Endothelial cell of umbilical vein (primary cell): ENCODE measurements around the gene ATRNL1. TPM values are rescaled to one million over a fixed set of nuclear protein-coding genes. Genes with fewer than 3 reads are reported as not detected.

Source experiments
- BruUV-seq: library from RNA; stranded (reverse); fragments of 400-500 nt; replicated peaks from 2 replicates; lab custom pipeline; 2021; lab: Mats Ljungman, UMichigan
- CTCF ChIA-PET: fragments of 300-600, 350-600 bp; sonication (Branson Sonifier 250); formaldehyde crosslinking; loops from one replicate; lab custom pipeline; 2021; ENCODE audit warnings: antibody characterized with exemption, inconsistent platforms; lab: Charles Lee
- POLR2A ChIA-PET: fragments of 300-600, 350-600 bp; sonication (Branson Sonifier 250); formaldehyde crosslinking; loops from one replicate; lab custom pipeline; 2021; ENCODE audit warnings: antibody characterized with exemption, inconsistent platforms; lab: Charles Lee
- DNase-seq: peaks from one replicate; pipeline ENCODE4 v3.0.0-alpha.2; 2011; ENCODE audit warnings: low read depth, low spot score
- FAIRE-seq: peaks from 2 replicates; lab custom pipeline; 2011; peaks lifted over from hg19 to GRCh38; lab: Jason Lieb, UNC
- H2AFZ ChIP-seq: 2 replicates; pipeline ENCODE4 v1.6.0; 2012; ENCODE audit warnings: low read depth, low read length, control low read depth, inconsistent platforms
- H3K27ac ChIP-seq: 2 replicates; pipeline ENCODE4 v1.5.1; 2011; ENCODE audit warnings: low read depth, mild to moderate bottlenecking, control low read depth, low read length, moderate library complexity; ENCODE audit not compliant: insufficient read depth
- H3K27me3 ChIP-seq, 2 experiments: 2 replicates each; pipeline versions ENCODE4 v1.6.0 to v1.6.1; 2011; ENCODE audit warnings: low read length in 2 of 2, mixed read lengths in 1 of 2; ENCODE audit not compliant: control insufficient read depth in 2 of 2, insufficient read depth in 2 of 2
- H3K36me3 ChIP-seq, 2 experiments: 2 replicates in 1 of 2; 3 replicates in 1 of 2; pipeline ENCODE4 v1.5.1; 2011; ENCODE audit warnings: low read length in 2 of 2, mild to moderate bottlenecking in 1 of 2, moderate library complexity in 1 of 2; ENCODE audit not compliant: control insufficient read depth in 2 of 2, insufficient read depth in 2 of 2; ENCODE audit errors: extremely low read depth in 1 of 2
- H3K4me1 ChIP-seq: 3 replicates; pipeline ENCODE4 v1.5.1; 2011; ENCODE audit warnings: mild to moderate bottlenecking, low read length; ENCODE audit not compliant: control insufficient read depth, insufficient read depth; ENCODE audit errors: extremely low read depth
- H3K4me2 ChIP-seq: 2 replicates; pipeline ENCODE4 v1.6.1; 2011; ENCODE audit warnings: low read length, control low read depth, mixed read lengths; ENCODE audit not compliant: insufficient read depth
- H3K4me3 ChIP-seq, 3 experiments: fragments of 200-600 bp in 1 of 3; sonication (generic), shearing (Covaris generic) in 1 of 3; replicated peaks in 1 of 3; 2 replicates each; pipeline ENCODE4 v1.5.1; 2011 to 2016; ENCODE audit warnings: control low read depth in 3 of 3, low read length in 3 of 3, mild to moderate bottlenecking in 2 of 3, inconsistent platforms in 1 of 3, low read depth in 1 of 3, moderate library complexity in 1 of 3; ENCODE audit not compliant: insufficient read depth in 1 of 3
- H3K79me2 ChIP-seq: 2 replicates; pipeline ENCODE4 v1.6.0; 2012; ENCODE audit warnings: low read length, inconsistent platforms; ENCODE audit not compliant: control insufficient read depth, insufficient read depth
- H3K9ac ChIP-seq: replicated peaks from 2 replicates; pipeline ENCODE3; 2011; ENCODE audit warnings: low read length, control low read depth; ENCODE audit not compliant: insufficient read depth; ENCODE audit errors: extremely low read depth
- H3K9me1 ChIP-seq: replicated peaks from 3 replicates; pipeline ENCODE4 v1.6.0; 2011; ENCODE audit warnings: mild to moderate bottlenecking, low read length; ENCODE audit not compliant: control insufficient read depth, insufficient read depth; ENCODE audit errors: extremely low read depth
- H3K9me3 ChIP-seq: replicated peaks from 2 replicates; pipeline ENCODE4 v1.5.1; 2012; ENCODE audit warnings: low read length, inconsistent platforms; ENCODE audit not compliant: control insufficient read depth, insufficient read depth
- H4K20me1 ChIP-seq: replicated peaks from 2 replicates; pipeline ENCODE3; 2011; ENCODE audit warnings: mild to moderate bottlenecking, low read length; ENCODE audit not compliant: control insufficient read depth, insufficient read depth; ENCODE audit errors: extremely low read depth
- EZH2 ChIP-seq: IDR thresholded peaks from 2 replicates; pipeline ENCODE4 v1.6.1; 2012; ENCODE audit warnings: borderline replicate concordance, low read depth, mild to moderate bottlenecking, moderate library complexity, low read length, inconsistent platforms; ENCODE audit not compliant: severe bottlenecking
- FOS ChIP-seq: IDR thresholded peaks from 2 replicates; pipeline ENCODE4 v1.6.1; 2011; ENCODE audit warnings: mild to moderate bottlenecking, low read length, moderate library complexity, borderline replicate concordance; ENCODE audit not compliant: insufficient read depth
- GATA2 ChIP-seq: IDR thresholded peaks from 2 replicates; pipeline ENCODE4 v1.7.0; 2011; ENCODE audit warnings: low read depth, mild to moderate bottlenecking, moderate library complexity, mixed read lengths, low read length; ENCODE audit not compliant: insufficient read length, insufficient read depth
- JUN ChIP-seq: IDR thresholded peaks from 2 replicates; pipeline ENCODE4 v1.6.1; 2011; ENCODE audit warnings: borderline replicate concordance, low read depth; ENCODE audit not compliant: insufficient read length, insufficient read depth
- MYC ChIP-seq: IDR thresholded peaks from one replicate; pipeline ENCODE4 v1.6.1; 2011; ENCODE audit warnings: mild to moderate bottlenecking, low read depth, low read length
- POLR2A ChIP-seq: IDR thresholded peaks from 2 replicates; pipeline ENCODE4 v1.6.1; 2012; ENCODE audit warnings: low read depth, mild to moderate bottlenecking, control low read depth, low read length
- POLR2AphosphoS5 ChIP-seq: IDR thresholded peaks from 2 replicates; pipeline ENCODE4 v1.6.1; 2012; ENCODE audit warnings: low read depth, mild to moderate bottlenecking, control low read depth, low read length, moderate library complexity; ENCODE audit not compliant: insufficient read depth
- dilution Hi-C: fragments of 300-500 bp; cut with MboI; formaldehyde crosslinking; loops from one replicate; pipeline ENCODE4 v1.15.0; 2019; ENCODE audit warnings: low sequenced_read_pairs; ENCODE audit not compliant: extremely low pct_ligation_motif_present
- intact Hi-C: fragments of 100-400 bp; cut with micrococcal nuclease; formaldehyde crosslinking; loops from one replicate; pipeline ENCODE4 v1.10.0; 2022
- polyA plus RNA-seq, 4 experiments: library from polyadenylated mRNA; depleted of rRNA in 3 of 4; stranded (reverse) in 3 of 4; unstranded in 1 of 4; fragments of >200 nt; gene quantifications; 2 replicates each; pipeline versions ENCODE4 v1.2.1 to v1.2.3, GENCODE V29; 2011 to 2012; ENCODE audit warnings: missing spikeins in 1 of 4
- total RNA-seq: library from RNA; stranded (reverse); gene quantifications from 2 replicates; pipeline ENCODE4 v1.2.3, GENCODE V29; 2021
- TF ChIP-seq, protein P1 (sequence below): IDR thresholded peaks from 2 replicates; pipeline ENCODE4 v1.6.1; 2011; ENCODE audit not compliant: insufficient read depth, insufficient read length
- TF ChIP-seq, protein P2 (sequence below), 2 donors: IDR thresholded peaks; 1 replicate in 1 of 2; 2 replicates in 1 of 2; pipeline ENCODE4 v1.5.1; 2011; ENCODE audit warnings: low read length in 2 of 2, mild to moderate bottlenecking in 2 of 2, moderate library complexity in 2 of 2, control low read depth in 1 of 2, inconsistent platforms in 1 of 2, low read depth in 1 of 2; ENCODE audit not compliant: insufficient read depth in 1 of 2; ENCODE audit errors: extremely low read depth in 1 of 2

Gene ATRNL1
- total and polyA plus RNA-seq, 2 donors (not counting 3 experiments of a cell fraction or from before 2014, with no cell fraction given), result not detected

DNA sequence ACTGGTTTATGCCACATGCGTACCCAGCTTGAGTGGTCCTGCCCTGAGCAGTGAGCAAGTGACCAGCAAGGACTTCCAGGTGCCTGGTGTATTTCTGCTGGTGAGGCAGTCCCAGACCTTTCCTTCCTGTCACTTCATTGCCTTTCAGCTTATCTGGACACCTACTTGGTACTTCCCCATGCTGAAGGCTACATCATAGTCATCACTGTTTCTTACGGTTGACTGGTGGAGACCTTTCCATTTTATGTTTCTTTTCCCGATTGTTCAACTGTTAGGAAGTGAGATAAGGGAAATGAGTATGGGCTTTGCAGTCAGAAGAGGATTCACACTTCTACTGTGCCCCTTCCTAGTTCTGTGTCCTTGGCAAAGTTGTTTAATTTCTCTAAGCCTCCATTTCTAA is 821.3 kb downstream of the ATRNL1 start:
- no TSS peak for BruUV-seq
- DNase-seq, result no peak

More for the DNA sequence above, 821.3 kb downstream of the ATRNL1 start:
- no peaks in the 10 kb centered on the region for H3K9me3 ChIP-seq
- H4K20me1 ChIP-seq, result no peaks in the 10 kb centered on the region
- no peak overlapping the region for H2AFZ ChIP-seq
- no peaks in the 10 kb centered on the region for H3K36me3 ChIP-seq
- H3K4me3 ChIP-seq, result no peak overlapping the region
- no peak for TF ChIP-seq MYC
- TF ChIP-seq, protein P1, sequence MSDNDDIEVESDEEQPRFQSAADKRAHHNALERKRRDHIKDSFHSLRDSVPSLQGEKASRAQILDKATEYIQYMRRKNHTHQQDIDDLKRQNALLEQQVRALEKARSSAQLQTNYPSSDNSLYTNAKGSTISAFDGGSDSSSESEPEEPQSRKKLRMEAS, result no peak
- TF ChIP-seq FOS, result no peak
- TF ChIP-seq POLR2A, result no peak
- TF ChIP-seq, protein P2, sequence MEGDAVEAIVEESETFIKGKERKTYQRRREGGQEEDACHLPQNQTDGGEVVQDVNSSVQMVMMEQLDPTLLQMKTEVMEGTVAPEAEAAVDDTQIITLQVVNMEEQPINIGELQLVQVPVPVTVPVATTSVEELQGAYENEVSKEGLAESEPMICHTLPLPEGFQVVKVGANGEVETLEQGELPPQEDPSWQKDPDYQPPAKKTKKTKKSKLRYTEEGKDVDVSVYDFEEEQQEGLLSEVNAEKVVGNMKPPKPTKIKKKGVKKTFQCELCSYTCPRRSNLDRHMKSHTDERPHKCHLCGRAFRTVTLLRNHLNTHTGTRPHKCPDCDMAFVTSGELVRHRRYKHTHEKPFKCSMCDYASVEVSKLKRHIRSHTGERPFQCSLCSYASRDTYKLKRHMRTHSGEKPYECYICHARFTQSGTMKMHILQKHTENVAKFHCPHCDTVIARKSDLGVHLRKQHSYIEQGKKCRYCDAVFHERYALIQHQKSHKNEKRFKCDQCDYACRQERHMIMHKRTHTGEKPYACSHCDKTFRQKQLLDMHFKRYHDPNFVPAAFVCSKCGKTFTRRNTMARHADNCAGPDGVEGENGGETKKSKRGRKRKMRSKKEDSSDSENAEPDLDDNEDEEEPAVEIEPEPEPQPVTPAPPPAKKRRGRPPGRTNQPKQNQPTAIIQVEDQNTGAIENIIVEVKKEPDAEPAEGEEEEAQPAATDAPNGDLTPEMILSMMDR (IDR thresholded peaks at IDR 0.05; ENCODE audit: extremely low read depth in 1 of 2, insufficient read depth in 1 of 2, low read depth in 1 of 2, low read length in 2 of 2), result no peak
- TF ChIP-seq EZH2, result no peak
- no peak for TF ChIP-seq GATA2
- no peak for TF ChIP-seq JUN
- no peak for TF ChIP-seq POLR2AphosphoS5
- H3K27me3 ChIP-seq, result no peaks in the 10 kb centered on the region
- intact Hi-C loops (no loop called here), dilution Hi-C loops (no loop called here)
- POLR2A ChIA-PET, result no interaction called here
- CTCF ChIA-PET, result no interaction called here
- no peak overlapping the region for H3K9ac ChIP-seq
- H3K27ac ChIP-seq, result no peak overlapping the region
- no peaks in the 10 kb centered on the region for H3K4me1 ChIP-seq
- FAIRE-seq, result no peak
- H3K9me1 ChIP-seq, result no peaks in the 10 kb centered on the region
- no peaks in the 10 kb centered on the region for H3K79me2 ChIP-seq
- no peak overlapping the region for H3K4me2 ChIP-seq
